GM06990 (cell line): Measurements from ENCODE around the gene RXRA.

ENCODE experiments used
- DNase-seq: peaks from one replicate; pipeline ENCODE4 v3.0.0-alpha.2; 2011; ENCODE audit not compliant: insufficient read length; ENCODE audit errors: extremely low read depth
- H3K27me3 ChIP-seq: replicated peaks from 2 replicates; pipeline ENCODE4 v1.6.0; 2011; ENCODE audit warnings: low read length; ENCODE audit not compliant: control insufficient read depth, insufficient read depth
- H3K36me3 ChIP-seq: 2 replicates; pipeline ENCODE4 v1.5.1; 2011; ENCODE audit warnings: low read length; ENCODE audit not compliant: control insufficient read depth, insufficient read depth
- H3K4me3 ChIP-seq: replicated peaks from 2 replicates; pipeline ENCODE4 v1.5.1; 2011; ENCODE audit warnings: low read depth, mild to moderate bottlenecking, control low read depth, low read length
- CTCF ChIP-seq: IDR thresholded peaks from 2 replicates; pipeline ENCODE4 v1.5.1; 2011; ENCODE audit warnings: low read length, control low read depth, mild to moderate bottlenecking, inconsistent platforms; ENCODE audit not compliant: insufficient read depth, poor library complexity, severe bottlenecking

The RXRA gene

GRCh38 chr9:134381671-134382516, 55.6 kb downstream of the RXRA start:
- DNase-seq: peak; percentile 47
- TF ChIP-seq CTCF: peak; percentile 62
- H3K4me3 ChIP-seq: no peak overlapping the region
- no peaks in the 10 kb centered on the region; the same call in 1 of the 2 replicates for H3K27me3 ChIP-seq
- H3K36me3 ChIP-seq: no peaks in the 10 kb centered on the region

GRCh38 chr9:134382733-134383132, 56.5 kb downstream of the RXRA start:
- Histone ChIP-seq H3K36me3 (no peaks in the 10 kb centered on the region), H3K27me3 (no peaks in the 10 kb centered on the region; the same call in 1 of the 2 replicates), H3K4me3 (no peak overlapping the region)
- no peak for TF ChIP-seq CTCF
- DNase-seq: no peak

- Histone ChIP-seq H3K4me3 (no peak overlapping the region), H3K36me3 (no peaks in the 10 kb centered on the region), H3K27me3 (no peaks in the 10 kb centered on the region; the same call in 1 of the 2 replicates)
- no peak for DNase-seq
- no peak for TF ChIP-seq CTCF
Observed at GRCh38 chr9:134383148-134383547, 56.9 kb downstream of the RXRA start.

- H3K36me3 ChIP-seq: no peaks in the 10 kb centered on the region
- no peaks in the 10 kb centered on the region for H3K27me3 ChIP-seq
- TF ChIP-seq CTCF: no peak
- no peak for DNase-seq
- no peak overlapping the region for H3K4me3 ChIP-seq
Observed at GRCh38 chr9:134384811-134385479, 58.7 kb downstream of the RXRA start.

GRCh38 chr9:134385915-134386314, 59.7 kb downstream of the RXRA start:
- no peak for TF ChIP-seq CTCF
- Histone ChIP-seq H3K27me3 (no peaks in the 10 kb centered on the region), H3K4me3 (no peak overlapping the region), H3K36me3 (no peaks in the 10 kb centered on the region)
- no peak for DNase-seq
